Activated CD8-positive, alpha-beta memory T cell treated with anti-CD3 and anti-CD28 coated beads, Interleukin-2, amount 50 U/mL, for 24 hours (primary cell): ENCODE measurements around the gene RBPJL.

ENCODE experiments used
- DNase-seq: peaks from one replicate; pipeline ENCODE4 v3.0.0-alpha.2; 2020; ENCODE audit errors: extremely low read depth

Gene RBPJL, protein sequence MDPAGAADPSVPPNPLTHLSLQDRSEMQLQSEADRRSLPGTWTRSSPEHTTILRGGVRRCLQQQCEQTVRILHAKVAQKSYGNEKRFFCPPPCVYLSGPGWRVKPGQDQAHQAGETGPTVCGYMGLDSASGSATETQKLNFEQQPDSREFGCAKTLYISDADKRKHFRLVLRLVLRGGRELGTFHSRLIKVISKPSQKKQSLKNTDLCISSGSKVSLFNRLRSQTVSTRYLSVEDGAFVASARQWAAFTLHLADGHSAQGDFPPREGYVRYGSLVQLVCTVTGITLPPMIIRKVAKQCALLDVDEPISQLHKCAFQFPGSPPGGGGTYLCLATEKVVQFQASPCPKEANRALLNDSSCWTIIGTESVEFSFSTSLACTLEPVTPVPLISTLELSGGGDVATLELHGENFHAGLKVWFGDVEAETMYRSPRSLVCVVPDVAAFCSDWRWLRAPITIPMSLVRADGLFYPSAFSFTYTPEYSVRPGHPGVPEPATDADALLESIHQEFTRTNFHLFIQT

DNA sequence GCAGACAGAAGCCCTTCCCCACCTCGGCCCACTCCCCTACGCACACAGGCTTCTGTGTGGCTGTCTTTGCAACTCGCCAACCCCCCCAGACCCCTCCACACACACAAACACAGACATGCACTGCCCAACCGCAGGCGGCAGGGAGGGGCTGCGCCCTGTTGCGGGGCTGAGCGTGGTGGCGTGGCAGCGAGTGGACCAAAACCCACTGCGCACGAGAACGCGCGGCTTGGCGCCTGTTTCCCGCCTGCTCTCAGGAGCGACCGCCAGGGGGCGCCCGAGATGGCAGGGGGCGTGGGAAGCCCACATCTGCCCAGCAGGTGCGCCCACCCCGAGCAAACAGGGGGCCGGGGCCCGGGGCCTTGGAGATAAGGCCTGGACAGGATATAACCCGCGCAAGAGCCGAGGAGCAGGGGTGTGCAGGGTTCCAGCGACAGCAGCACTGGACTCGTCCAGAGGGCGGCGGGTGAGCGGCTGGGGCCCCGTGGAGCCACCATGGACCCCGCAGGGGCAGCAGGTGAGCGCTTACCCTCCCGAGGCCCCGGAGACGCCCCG is at the start of gene RBPJL:
RBPJL (plus strand) TSS at position 410 of the 552 bp plus-strand sequence; CDS start at position 493, 83 bp downstream.
- no peak for DNase-seq

DNA sequence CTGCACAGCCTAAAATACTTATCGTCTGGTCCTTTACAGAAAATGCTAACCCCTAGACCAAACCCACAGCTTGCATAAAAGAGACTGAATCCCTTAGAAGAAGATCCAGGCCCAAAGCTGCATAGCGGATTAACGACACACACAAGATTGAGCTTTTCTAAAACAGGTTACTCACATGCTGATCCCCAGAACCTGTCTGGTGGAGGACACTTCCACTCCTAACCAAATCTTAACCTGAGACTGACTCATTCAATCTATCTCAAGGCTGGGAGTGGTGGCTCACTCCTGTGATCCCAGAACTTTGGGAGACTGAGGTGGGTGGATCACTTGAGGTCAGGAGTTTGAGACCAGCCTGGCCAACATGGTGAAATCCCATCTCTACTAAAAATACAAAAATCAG is 49.5 kb upstream of the RBPJL start:
- no peak for DNase-seq

DNA sequence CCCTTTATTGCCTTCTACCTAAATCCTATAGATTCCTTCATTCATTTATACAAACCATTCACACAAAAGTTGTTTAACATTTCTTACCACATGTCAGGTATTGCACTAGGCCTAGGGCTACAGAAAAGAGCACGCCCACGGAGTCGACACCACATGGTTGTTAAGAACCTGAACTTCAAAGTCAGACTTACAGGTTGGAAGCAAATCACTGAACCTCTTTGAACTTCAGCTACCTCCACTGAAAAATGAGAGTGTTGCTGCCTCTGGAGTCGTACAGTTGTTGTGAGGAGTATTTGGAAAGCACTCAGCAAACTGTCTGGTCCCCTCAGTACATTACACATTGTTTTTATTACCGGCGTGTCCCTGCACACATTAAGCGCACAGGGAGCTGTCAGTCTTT is 48.9 kb upstream of the RBPJL start:
- no peak for DNase-seq

DNA sequence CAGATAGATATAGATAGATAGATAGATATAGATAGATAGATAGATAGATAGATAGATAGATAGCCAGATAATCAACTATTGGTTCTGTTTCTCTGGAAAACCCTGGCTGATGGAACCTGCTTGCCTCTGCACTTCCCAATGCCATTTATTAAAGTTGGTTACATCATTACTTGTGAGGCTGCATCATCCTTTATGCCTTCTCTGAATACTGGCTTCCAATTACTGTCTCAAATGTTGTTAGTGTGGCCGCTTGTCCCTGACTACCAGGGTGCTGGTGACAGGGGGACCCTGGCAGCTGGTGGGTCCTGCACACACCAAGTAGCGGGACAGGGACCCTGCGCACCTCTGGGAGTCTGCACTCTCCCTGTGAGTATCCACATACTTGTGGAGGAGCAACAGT is 48.4 kb upstream of the RBPJL start:
- DNase-seq = no peak

DNA sequence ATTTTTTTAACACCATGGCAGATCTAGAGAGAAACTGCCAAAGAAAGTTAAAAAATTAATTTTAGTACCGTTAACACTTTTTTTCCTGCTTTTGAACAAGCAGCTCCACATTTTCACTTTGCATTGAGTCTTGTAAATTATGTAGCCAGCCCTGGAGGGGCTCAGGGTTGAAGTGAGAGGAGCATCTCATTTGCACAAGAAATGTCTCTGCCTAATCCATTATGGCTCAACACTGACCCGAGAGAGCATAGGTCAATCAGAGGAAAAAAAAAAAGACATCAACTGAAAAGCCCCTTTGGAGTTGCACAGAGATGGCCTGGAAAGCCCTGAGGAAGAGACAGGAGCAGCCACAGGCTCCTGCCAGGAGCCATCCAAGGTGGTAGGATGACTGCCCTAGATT is 48.0 kb upstream of the RBPJL start:
- no peak for DNase-seq

DNA sequence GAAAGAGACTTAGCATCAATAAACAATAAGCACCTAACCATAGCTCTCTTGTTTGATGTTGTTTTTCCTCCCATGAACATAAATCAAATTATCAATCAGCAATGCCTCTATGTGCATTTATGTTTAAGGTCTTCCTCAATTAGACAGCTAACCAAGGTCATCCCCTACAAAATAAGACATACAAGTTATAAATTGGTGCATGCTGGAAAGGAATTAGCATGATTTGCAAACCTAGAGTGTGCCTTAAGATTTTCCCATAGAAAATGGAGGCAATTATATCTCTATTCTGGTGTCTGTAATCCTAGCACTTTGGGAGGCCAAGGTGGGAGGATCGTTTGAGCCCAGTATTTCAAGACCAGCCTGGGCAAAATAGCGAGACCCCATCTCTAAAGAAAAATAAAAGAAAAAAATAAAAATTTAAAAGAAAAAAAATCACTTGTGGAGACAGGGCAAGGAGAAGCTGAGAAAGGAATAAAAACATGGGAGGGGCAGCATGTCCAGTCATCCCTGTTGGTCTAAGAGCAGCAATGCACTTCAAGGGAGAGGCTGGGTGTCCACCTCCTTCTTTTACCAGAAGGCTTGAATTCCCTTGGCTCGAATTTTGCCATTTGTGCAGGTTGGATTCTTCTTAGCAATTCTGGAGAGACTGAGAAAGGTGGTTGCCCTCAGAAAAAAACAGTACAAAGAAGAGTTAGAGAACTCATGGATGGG is 42.9 kb upstream of the RBPJL start:
- no peak for DNase-seq

DNA sequence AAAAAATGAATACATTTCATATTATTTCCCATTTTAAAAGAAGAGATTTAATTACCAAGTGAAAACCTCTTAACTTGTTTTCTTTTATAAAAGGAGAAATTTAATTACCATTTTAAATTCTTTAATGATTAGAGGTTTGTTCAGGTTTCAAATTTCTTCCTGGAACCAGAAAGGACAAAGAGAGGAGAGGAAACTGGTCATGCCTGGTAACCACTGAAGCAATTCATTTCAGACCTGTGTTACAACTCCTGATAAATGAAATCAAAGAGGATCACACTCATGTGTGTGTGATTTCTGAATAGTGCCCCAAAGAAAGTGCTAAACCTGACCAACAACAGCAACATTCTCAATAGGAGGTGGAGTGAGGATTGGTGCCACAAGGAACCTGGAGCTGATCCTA is 39.7 kb upstream of the RBPJL start:
- no peak for DNase-seq

DNA sequence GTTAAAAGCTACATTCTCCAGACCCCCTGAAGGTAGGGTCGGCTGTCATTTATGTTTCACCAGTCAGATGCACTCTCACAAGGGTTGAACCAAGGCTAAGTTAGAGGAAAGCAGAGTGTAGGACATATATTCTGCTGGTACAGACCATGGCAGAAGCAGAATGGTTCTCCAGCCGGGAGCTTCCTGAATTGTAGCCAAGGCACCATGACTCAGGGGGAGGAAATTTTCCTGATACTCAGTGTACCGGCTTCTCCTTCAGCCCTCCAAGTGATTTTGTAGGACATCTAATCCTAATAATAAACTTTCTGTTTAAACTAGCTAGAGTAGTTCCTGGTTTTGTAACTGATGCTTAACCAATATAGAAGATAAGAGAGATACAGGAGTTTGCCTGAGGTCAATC is 38.1 kb upstream of the RBPJL start:
- no peak for DNase-seq

DNA sequence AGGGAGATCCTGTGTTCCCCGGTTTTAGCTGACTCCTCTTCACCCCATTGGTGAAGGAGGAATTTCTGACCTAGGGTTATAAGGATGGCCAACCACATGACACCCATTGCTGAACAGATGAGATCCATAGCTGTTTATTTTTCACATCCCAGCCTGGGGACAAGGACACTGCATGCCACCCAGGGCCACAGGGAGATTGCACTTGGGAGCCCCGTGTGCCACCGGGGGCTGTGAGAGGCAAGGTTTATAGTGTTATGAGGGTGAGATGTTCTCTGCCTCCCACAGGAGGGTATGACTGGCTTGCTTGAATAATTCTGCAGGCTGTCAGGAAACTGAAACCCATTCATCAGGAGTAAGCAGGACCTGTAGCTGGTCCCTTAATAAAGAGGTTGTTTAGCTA is 37.6 kb upstream of the RBPJL start:
- DNase-seq = no peak

DNA sequence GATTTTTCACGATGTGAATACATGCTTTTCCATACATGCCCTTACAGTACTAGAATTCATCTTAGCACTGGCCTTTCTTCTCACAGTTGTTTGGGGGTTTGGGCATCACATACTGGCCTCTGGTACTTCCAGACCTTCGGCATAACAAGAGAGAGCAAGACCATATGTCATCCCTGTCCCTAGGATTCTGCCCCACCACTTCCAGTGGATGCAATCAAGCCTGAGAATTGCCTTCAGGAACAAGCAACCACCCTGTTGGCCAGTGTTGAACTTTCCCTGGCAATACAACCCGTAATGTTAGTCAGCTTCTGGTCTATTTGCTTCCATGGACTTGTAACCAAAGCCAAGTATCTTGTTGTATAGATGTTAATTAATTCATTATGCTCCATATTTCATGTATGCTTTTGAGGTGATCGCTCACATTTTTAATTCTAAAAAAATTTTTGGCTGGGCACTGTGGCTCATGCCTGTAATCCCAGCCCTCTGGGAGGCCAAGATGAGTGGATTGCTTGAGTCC is 36.8 kb upstream of the RBPJL start:
- DNase-seq = no peak

DNA sequence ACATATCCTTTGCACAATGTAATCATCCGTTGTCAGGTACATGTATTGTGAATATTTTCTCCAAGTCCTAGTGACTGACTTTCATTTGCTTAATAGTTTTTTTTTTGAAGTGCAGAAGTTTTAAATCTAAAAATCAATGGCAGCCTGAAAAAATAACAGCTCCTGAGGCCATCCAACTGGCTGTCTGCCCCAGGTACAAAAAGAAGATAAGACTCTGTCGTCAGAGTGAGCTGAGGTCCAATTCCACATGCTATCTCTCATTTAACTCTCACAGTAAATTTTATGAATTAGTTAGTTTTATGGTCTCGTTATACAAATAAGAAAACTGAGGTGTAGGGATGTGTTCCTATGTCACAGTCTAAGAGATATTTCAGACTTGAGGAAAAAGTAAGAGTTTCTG is 31.3 kb upstream of the RBPJL start:
- DNase-seq = no peak

DNA sequence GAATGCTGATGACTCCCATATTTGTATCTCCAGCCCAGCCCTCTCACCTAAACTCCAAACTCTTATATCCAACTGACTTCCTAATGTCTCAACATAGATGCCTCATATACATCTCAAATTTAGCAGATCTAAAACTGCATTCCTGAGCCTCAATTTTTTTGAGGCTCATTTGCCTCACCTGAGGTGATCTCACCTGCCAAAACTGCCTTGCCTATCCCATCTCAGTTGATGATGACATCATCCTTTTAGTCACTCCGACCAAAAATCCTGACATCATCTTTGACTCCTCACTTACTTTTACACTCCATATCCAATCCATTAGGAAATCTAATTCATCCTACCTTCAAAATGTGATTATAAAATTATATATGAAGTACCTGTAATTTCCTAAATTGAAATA is 26.6 kb upstream of the RBPJL start:
- no peak for DNase-seq

DNA sequence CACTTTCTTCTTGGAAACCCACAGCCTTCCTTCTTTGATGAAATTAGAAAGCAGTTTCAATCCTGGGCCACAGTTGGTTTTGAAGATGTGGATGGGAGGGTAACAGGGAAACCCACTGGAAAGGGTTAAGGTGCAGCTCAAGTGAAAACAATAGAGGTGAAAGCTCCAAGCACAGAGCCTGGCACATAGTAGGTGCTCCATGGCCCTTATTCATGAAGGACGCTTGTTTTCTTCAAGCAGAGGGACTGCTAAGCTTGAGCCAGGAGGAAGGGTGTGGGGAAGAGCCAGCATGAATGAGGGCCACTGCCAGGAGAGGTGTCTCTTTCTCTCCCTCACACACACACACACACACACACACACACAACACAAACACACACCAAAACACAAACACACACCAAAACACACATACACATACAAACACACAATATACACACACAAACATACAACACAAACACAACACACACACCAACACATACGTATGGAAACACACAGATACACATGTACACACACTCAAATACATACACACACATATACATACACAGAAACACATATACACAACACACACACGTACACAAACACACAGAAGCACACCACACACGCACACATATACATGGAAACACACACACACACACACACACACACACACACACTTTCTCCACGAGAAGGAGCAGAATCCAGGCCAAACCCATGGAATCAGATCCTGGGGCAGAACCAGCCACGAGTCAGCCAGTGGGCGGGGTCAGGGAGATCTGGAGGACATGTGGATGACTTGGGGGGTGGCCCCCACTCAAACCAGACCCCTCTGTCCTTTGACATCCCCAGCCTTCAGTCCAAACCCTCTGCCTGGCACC is 23.7 kb upstream of the RBPJL start:
- no peak for DNase-seq

DNA sequence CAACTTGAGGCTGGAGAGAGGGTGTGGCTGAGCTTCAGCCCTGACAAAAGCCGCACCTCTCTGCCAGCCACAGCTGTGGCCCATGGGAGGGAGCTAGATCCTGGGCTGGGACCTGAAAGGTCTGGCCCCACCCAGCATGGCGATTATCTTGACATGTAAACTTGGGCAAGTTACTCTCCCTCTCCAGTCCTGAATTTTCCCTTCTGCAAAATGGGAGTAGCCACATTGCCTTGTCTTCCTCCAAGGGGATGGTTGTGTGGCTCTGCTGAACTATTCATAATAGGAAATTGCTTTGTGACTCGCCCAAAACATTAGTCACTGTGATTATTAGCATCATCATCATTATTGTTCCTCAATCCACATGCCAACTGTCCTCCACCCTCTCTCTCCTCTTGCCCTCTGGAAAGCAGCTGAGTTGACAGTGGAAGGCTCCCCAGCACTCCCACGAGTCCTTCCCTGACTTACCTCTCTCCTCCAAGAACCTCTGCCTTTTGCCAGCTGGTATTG is 23.0 kb upstream of the RBPJL start:
- no peak for DNase-seq

DNA sequence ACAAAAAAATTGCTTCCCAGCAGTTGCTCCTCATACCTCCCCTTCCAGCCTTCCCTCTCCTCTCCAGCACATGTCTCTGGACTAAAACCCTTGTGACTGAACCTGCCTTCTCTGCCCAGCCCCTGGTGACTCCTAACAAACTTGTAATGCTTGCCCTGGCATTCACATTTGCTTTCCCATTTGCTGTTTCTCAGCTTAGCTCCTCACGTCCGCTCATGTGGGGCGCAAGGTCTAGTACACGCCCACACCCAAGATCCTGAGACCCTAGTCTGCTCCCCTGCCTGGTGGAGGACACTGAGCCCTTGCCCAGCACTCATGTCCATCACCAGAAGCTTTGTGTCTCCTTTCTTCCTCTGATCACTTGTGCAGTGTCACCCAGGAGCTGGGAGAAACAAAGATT is 18.3 kb upstream of the RBPJL start:
- DNase-seq = no peak

DNA sequence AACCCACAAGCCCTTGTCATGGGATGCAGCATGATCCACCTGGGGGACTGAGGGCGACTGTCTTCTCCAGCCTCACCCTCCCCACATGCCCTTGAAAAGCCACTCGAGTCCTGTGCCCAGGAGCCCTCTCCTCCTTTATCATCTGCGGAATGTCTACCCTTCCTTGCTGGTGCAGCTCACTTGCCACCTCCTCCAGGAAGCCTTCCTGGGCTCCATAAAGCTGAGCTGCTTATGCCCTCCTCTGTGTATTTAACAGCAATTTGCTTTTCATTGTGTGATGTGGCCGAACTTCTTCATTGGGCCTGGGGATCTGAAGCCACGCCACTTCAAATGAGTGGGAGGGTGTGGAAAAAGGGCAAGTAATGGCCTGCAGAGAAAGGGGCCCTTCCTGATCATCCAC is 17.8 kb upstream of the RBPJL start:
- no peak for DNase-seq

DNA sequence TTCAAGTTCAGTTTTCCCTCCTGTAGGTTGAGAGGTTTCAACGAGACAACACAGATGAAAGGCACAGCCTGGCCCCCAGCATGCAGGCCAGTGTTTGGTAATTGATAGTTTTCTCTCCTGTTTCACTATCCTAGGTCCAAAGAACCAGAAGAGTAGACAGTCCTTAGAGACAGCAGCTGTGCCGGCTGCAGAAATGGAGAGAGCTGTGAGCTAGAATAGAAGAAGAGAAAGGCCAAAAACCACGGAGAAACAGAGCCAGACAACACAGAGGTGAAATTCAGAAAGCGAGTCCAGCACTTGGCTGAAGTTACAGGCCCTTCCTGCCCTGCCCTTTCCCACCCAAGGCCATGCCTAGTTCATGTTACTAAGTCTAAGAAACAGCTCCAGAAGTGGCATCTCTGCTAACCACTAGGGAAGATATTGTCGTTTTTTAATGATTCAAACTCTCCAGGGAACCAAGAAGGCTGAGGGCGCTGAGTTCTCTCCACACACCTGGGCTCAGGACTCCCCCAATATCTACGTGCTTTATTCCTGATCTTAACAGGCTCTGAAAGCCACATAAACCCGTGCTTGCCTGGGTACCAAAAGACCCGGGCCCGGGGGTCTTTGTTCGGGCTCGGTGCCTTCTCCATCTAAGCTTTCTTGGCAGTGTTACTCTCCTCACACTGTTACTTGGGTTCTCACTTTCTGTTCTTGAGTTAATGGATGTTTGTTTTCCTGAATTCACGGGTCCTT is 16.5 kb upstream of the RBPJL start:
- DNase-seq = no peak

DNA sequence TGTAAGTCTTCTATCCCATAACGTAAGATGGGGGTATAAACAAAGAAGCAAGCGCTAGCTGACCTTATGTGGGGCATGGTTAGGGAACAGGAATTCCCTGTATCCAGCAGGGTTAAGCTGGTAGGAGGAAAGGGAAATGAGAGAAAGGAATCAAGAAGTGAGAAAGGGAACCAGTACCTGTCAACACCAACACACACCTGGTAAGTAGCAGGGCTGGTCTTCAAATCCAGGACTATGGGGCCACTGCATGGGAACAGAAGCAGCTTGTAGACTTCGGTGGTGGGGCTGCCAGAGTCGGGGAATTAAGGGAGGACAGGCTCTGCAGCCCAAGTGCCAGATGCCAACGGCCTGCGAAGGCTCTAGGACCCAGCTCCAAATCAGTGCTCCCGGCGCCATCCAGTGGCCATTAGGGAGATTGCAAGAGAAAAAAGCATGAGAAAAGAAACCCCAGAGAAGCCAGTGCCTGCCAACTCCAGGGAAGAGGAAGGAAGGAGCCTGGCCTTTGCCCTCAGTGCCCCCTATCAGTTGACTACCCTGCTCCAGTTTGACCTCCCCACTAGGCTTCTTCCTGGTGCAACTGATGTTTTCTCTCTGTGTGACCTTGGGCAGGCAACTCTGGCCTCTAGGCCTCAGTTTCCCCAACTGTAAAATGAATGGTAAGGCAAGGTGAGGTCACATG is 15.8 kb upstream of the RBPJL start:
- peak; percentile 40 for DNase-seq

DNA sequence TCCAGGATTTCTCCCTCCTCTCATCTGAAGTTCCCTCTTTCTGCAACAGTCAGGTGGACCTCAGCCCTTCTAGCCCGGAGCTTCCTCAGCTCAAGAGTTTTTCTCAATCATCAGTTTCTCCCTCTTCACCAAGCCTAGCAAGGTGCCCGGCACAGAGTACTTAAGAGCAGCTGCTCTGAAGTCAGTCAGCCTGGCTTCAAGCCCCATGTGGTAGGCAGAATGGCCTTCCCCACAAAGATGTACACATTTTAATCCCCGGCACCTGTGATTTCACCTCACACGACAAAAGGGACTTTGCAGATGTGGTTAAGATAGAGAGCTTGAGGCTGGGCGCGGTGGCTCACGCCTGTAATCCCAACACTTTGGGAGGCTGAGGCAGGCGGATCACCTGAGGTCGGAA is 15.1 kb upstream of the RBPJL start:
- DNase-seq = no peak

DNA sequence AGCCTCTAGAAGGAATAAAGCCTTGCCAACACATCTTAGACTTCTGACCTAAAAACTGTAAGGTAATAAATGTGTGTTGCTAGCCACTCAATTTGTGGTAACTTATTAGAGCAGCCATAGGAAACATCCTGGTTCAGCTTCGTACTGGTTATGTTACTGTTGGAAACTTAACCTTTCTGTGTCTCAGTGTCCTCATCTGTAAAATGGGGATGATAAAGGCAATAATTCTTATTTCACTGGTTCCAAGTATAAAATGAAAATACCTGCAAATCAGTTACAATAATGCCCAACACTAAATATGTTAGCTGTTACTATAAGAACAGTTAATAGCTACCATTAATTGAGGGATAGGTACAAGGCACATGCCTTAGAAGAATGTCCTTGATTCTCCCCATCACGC is 14.3 kb upstream of the RBPJL start:
- DNase-seq = no peak
